Lower lobe of right lung (tissue), 2 donors: Measurements from ENCODE around the gene MTMR11. TPM values are rescaled to one million over a fixed set of nuclear protein-coding genes. Genes with fewer than 3 reads are reported as not detected.

Experiments
- ATAC-seq, 2 donors: fragments of 200-7000 bp; cut with Tn5 transposase; one replicate each; pipeline ENCODE4 v1.9.1; 2020 to 2022; ENCODE audit warnings: mild to moderate bottlenecking in 2 of 2, moderate library complexity in 2 of 2
- DNase-seq: peaks from one replicate; pipeline ENCODE4 v3.0.0-alpha.2; 2020
- H3K27ac ChIP-seq: fragments of 200-600 bp; one replicate; pipeline ENCODE4 v1.8.0; 2022
- H3K27me3 ChIP-seq: fragments of 200-600 bp; one replicate; pipeline ENCODE4 v1.8.0; 2022; ENCODE audit warnings: low read depth
- H3K36me3 ChIP-seq: fragments of 200-600 bp; one replicate; pipeline ENCODE4 v1.8.0; 2022; ENCODE audit warnings: mild to moderate bottlenecking
- H3K4me1 ChIP-seq: fragments of 200-600 bp; one replicate; pipeline ENCODE4 v1.8.0; 2022
- H3K4me3 ChIP-seq: fragments of 200-600 bp; one replicate; pipeline ENCODE4 v1.8.0; 2022; ENCODE audit warnings: mild to moderate bottlenecking
- H3K9me3 ChIP-seq: fragments of 200-600 bp; one replicate; pipeline ENCODE4 v1.8.0; 2022
- intact Hi-C: fragments of 100-400 bp; cut with DNase I; formaldehyde crosslinking; loops from one replicate; pipeline ENCODE4 v1.11.0; 2022
- total RNA-seq: library from RNA; stranded (reverse); fragmentation: NEBNext Ultra II Directional; extraction: Animal tissue kit (Norgen Biotek cat#: 25700); gene quantifications from one replicate; pipeline ENCODE4 v1.2.1, GENCODE V29; 2021
- TF ChIP-seq, protein P1 (sequence below): fragments of 200-600 bp; IDR thresholded peaks from one replicate; pipeline ENCODE4 v1.8.0; 2022; ENCODE audit warnings: antibody characterized with exemption, mild to moderate bottlenecking
- donor health status: DM: no; HTN: yes; CAD: no; lungs with severe emphysema.

Gene MTMR11
- total RNA-seq, 1 donor from 2014 or later = 20.4 TPM

DNA sequence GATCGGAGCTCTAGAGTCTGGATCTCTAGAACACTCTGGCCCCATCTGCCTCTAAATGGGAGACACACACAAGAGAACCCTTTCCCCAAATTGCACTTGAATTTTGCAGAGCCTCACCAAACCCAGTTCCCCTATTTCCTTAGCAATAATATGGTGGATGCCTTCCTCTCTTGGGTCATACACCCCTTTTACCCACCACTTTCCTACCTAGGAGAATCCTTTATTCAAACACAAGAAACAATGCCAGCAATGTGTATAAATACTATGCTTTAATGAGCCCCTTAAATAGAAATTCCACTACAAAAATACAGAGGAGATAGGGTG lies 8.3 kb downstream of the MTMR11 start:
- TF ChIP-seq, protein P1, sequence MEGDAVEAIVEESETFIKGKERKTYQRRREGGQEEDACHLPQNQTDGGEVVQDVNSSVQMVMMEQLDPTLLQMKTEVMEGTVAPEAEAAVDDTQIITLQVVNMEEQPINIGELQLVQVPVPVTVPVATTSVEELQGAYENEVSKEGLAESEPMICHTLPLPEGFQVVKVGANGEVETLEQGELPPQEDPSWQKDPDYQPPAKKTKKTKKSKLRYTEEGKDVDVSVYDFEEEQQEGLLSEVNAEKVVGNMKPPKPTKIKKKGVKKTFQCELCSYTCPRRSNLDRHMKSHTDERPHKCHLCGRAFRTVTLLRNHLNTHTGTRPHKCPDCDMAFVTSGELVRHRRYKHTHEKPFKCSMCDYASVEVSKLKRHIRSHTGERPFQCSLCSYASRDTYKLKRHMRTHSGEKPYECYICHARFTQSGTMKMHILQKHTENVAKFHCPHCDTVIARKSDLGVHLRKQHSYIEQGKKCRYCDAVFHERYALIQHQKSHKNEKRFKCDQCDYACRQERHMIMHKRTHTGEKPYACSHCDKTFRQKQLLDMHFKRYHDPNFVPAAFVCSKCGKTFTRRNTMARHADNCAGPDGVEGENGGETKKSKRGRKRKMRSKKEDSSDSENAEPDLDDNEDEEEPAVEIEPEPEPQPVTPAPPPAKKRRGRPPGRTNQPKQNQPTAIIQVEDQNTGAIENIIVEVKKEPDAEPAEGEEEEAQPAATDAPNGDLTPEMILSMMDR = no peak
- no peak for ATAC-seq
- peak overlapping the region; percentile 99 for H3K4me3 ChIP-seq
- peak overlapping the region; percentile 98 for H3K27ac ChIP-seq
- H3K27me3 ChIP-seq = no peaks in the 10 kb centered on the region
- intact Hi-C loops = no loop called here
- peaks cover 43% of the 10 kb centered on the region for H3K4me1 ChIP-seq
- DNase-seq = no peak
- H3K36me3 ChIP-seq = peaks cover 40% of the 10 kb centered on the region
- no peaks in the 10 kb centered on the region for H3K9me3 ChIP-seq

DNA sequence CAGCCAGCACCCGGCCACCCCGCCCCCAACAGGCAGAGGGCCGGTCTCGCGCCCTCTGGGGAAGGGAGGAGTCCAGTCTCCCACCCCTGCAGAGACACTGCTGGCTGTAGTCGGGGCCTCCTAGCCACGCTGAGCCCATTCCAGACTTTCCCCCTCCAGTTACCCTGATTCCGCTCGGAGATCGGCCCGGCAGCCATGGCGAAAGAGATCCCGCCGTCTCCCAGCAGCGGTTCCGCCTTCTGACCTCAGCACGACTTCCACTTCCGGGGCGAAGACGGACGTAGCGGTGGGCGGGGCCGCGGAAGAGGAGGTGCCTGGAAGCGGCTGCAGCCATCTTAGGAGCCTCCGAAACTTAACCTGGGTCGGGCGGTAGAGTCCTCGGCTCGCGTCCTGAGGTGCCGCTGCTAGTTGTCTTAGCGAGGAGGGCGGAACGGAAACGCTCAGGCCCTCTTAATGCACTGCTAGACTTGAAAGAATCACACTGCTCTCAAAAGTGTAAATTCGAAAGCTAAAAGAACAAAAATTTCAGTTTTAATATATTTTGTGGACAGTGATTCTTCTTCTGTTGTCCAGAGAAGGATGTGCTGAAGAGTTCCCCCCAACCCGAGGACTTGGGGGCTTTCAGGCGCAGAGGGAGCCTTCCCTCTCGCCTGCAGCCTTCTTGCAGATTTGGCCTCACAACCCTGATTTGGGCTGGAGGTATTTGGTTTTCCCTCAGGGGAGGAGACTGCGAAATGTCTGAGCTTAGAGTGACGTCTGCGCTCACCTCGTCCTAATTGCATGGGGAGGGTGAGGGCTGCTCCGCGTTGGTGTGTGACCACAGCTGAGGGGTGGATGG lies 8.9 kb downstream of the MTMR11 start, which contains the start of gene SF3B4:
Gene SF3B4 (minus strand): TSS at position 241 of the 838 bp plus-strand sequence. CDS start 44 bp downstream, at position 197.
- DNase-seq (peak; percentile 97), ATAC-seq (peak; percentile 98 to 99)
- H3K27ac ChIP-seq = peak within 1 kb of the TSS; percentile 98
- H3K4me3 ChIP-seq = peak within 1 kb of the TSS; percentile 99
- intact Hi-C loops = no loop called here
- TF ChIP-seq, protein P1 = no peak
- no peaks in the 10 kb centered on the region for H3K9me3 ChIP-seq
- H3K27me3 ChIP-seq = no peaks in the 10 kb centered on the region
- peaks cover 46% of the 10 kb centered on the region for H3K36me3 ChIP-seq
- peaks cover 43% of the 10 kb centered on the region for H3K4me1 ChIP-seq

DNA sequence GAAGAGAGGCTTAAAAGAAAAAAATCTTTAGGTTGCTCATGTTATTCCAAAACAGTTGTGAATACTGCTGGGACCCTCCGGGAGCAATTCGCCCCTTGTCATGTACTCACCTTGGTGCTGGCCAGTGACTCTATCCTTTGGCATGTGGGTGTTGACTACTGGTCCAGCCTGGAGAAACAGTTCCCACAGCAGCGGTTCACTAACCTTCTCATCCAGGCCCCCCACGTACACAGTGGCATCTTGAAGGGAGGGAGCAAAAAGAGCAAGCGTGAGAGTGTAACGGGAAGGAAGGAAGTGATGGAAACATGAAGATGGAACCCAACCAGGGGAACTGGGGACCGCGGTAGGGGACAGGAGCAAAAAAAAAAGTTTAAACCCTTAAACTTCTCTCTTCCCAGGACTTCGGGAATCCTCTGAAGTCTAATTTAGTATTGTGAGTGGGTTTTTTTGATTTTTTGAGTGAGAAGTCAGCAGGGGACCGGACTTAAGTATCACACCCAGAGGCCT lies 9.6 kb downstream of the MTMR11 start:
- Histone ChIP-seq H3K9me3 (no peaks in the 10 kb centered on the region), H3K4me1 (peaks cover 43% of the 10 kb centered on the region), H3K27me3 (no peaks in the 10 kb centered on the region), H3K36me3 (peaks cover 53% of the 10 kb centered on the region), H3K4me3 (peak overlapping the region; percentile 99), H3K27ac (peak overlapping the region; percentile 98)
- ATAC-seq (no peak), DNase-seq (no peak)
- intact Hi-C loops = no loop called here
- TF ChIP-seq, protein P1 = no peak

DNA sequence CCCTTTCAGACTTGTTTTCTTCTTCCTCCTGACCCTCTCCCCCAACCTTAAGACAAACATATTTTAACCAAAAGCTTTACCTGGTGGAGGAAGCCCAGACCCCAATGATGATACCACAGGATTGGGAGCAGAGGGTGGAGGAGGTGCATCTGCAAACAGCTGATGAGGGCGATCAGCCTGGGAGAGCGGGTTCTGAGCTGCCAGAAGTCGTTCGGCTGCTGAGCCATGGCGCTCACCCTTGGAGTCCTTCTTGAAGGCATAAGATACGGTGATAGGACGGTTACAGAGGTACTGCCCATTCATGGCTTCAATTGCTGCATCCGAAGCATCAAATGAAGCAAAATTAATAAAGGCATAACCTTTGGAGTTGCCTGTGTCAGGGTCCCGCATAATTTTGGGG lies 10.4 kb downstream of the MTMR11 start:
- TF ChIP-seq, protein P1 = no peak
- DNase-seq (no peak), ATAC-seq (no peak)
- H3K9me3 ChIP-seq = no peaks in the 10 kb centered on the region
- H3K27ac ChIP-seq = no peak overlapping the region
- peak overlapping the region; percentile 99 for H3K4me3 ChIP-seq
- H3K27me3 ChIP-seq = no peaks in the 10 kb centered on the region
- H3K4me1 ChIP-seq = peaks cover 43% of the 10 kb centered on the region
- intact Hi-C loops = no loop called here
- H3K36me3 ChIP-seq = peaks cover 54% of the 10 kb centered on the region

DNA sequence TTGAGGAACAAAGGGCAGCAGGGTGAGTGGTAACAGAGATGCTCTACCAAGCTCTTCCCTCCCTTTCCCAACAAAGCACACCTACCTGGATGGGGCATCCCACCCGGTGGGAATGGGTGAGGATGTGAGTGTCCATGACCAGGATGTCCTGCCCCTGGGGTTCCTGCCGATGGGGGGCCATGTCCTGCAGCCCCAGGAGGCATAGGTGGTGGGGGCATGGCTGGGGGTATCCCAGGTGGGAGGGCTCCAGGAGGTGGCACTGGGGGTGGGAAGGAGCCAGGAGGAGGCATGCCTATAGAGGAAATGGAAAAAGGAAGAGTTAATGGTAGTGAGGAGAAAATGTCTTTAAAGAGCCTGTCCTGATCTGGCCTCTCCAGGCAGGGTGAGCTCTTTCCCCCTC lies 10.9 kb downstream of the MTMR11 start:
- no peak overlapping the region for H3K27ac ChIP-seq
- peaks cover 43% of the 10 kb centered on the region for H3K4me1 ChIP-seq
- no peak for DNase-seq
- H3K4me3 ChIP-seq = no peak overlapping the region
- ATAC-seq = no peak
- peaks cover 51% of the 10 kb centered on the region for H3K36me3 ChIP-seq
- TF ChIP-seq, protein P1 = no peak
- no peaks in the 10 kb centered on the region for H3K9me3 ChIP-seq
- intact Hi-C loops = no loop called here
- no peaks in the 10 kb centered on the region for H3K27me3 ChIP-seq
